Left renal pelvis (tissue), 4 donors: ENCODE measurements around the gene CHCHD1. TPM values are rescaled to one million over a fixed set of nuclear protein-coding genes. Genes with fewer than 3 reads are reported as not detected.
"Not testable (repeated sequence)": the region's sequence is repeated elsewhere in the genome, so short reads cannot be mapped to it uniquely, and the experiment has no call there.

ENCODE experiments used
- DNase-seq, 4 donors: peaks; one replicate each; pipeline ENCODE4 v3.0.0-alpha.2; 2013; ENCODE audit warnings: low read depth in 4 of 4, low spot score in 3 of 4
- polyA plus RNA-seq, 4 donors: library from polyadenylated mRNA; unstranded; fragments of 120-200 nt; gene quantifications; one replicate each; pipeline ENCODE4 v1.2.1, GENCODE V29; 2013; ENCODE audit not compliant: insufficient read length in 4 of 4

CHCHD1 gene
- polyA plus RNA-seq, 4 donors: 31.6 to 54.2 (median 48.5) TPM

GRCh38 chr10:73790886-73791625 lies 9.2 kb downstream of the CHCHD1 start:
- DNase-seq: no peak

- no peak for DNase-seq
Observed at GRCh38 chr10:73791871-73792400, 10.1 kb downstream of the CHCHD1 start.

- no peak for DNase-seq
Observed at GRCh38 chr10:73793456-73793855, 11.6 kb downstream of the CHCHD1 start.

- not testable (repeated sequence) for DNase-seq
Observed at GRCh38 chr10:73795491-73795890, 13.6 kb downstream of the CHCHD1 start.

GRCh38 chr10:73796035-73796434 lies 14.2 kb downstream of the CHCHD1 start:
- not testable (repeated sequence) for DNase-seq

- DNase-seq: no peak
Observed at GRCh38 chr10:73796766-73797165, 14.9 kb downstream of the CHCHD1 start.

- DNase-seq: no peak
Observed at GRCh38 chr10:73797324-73798025, 15.6 kb downstream of the CHCHD1 start.

- no peak for DNase-seq
Observed at GRCh38 chr10:73798087-73798486, 16.2 kb downstream of the CHCHD1 start.

GRCh38 chr10:73798927-73799560 lies 17.2 kb downstream of the CHCHD1 start:
- no peak for DNase-seq

GRCh38 chr10:73799899-73800559 lies 18.2 kb downstream of the CHCHD1 start:
- no peak for DNase-seq

GRCh38 chr10:73800560-73801252 lies 18.9 kb downstream of the CHCHD1 start:
- DNase-seq: no peak

- DNase-seq: no peak
Observed at GRCh38 chr10:73801253-73801590, 19.4 kb downstream of the CHCHD1 start.

- no peak for DNase-seq
Observed at GRCh38 chr10:73802276-73802991, 20.6 kb downstream of the CHCHD1 start.

GRCh38 chr10:73803680-73804286 lies 21.9 kb downstream of the CHCHD1 start:
- DNase-seq: no peak

GRCh38 chr10:73806176-73806950 lies 24.5 kb downstream of the CHCHD1 start:
- no peak for DNase-seq

- DNase-seq: no peak
Observed at GRCh38 chr10:73807471-73807870, 25.6 kb downstream of the CHCHD1 start.

GRCh38 chr10:73808021-73808815 lies 26.4 kb downstream of the CHCHD1 start:
- DNase-seq: no peak
